Measurements from ENCODE around the gene NR4A2. TPM values are rescaled to one million over a fixed set of nuclear protein-coding genes. Genes with fewer than 3 reads are reported as not detected.
A peak's percentile ranks its signal among the peaks of the same experiment; 100 is the strongest.

Gene NR4A2
- total and polyA plus RNA-seq, 11 donors, result 0.63 to 14.2 (median 1.3) TPM

DNA sequence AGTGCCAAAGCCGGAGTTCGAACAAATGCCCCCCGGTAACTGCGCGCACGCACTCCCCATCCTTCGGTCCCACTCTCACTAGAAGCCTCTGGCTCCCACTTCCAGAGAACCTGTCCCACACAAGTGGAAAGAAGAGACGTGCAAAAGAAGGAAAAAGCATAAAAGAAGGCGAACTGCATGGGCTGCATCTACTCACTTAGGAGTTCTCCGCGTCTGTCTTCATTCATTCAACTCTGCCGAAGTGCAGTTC lies 312 bp downstream of the NR4A2 start:
- 0% methylated on average over 11 to 12 of the region's 12 CpGs for WGBS, 4 donors
- Histone ChIP-seq H3K4me3 (peak overlapping the region; percentile 44 to 87 (median 80)), H3K36me3 (peaks cover 0 to 5% (median 0%) of the 10 kb centered on the region in 9 donors), H3K27ac (peak overlapping the region; percentile 97 to 100 (median 99)), H3K4me1 (peaks cover 0 to 34% (median 7%) of the 10 kb centered on the region in 12 donors), H3K27me3 (peaks cover 0 to 34% (median 15%) of the 10 kb centered on the region in 9 donors), H3K9me3 (no peaks in the 10 kb centered on the region)
- TF ChIP-seq POLR2A (IDR thresholded peaks at IDR 0.05), result no peak
- TF ChIP-seq, protein P1, sequence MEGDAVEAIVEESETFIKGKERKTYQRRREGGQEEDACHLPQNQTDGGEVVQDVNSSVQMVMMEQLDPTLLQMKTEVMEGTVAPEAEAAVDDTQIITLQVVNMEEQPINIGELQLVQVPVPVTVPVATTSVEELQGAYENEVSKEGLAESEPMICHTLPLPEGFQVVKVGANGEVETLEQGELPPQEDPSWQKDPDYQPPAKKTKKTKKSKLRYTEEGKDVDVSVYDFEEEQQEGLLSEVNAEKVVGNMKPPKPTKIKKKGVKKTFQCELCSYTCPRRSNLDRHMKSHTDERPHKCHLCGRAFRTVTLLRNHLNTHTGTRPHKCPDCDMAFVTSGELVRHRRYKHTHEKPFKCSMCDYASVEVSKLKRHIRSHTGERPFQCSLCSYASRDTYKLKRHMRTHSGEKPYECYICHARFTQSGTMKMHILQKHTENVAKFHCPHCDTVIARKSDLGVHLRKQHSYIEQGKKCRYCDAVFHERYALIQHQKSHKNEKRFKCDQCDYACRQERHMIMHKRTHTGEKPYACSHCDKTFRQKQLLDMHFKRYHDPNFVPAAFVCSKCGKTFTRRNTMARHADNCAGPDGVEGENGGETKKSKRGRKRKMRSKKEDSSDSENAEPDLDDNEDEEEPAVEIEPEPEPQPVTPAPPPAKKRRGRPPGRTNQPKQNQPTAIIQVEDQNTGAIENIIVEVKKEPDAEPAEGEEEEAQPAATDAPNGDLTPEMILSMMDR (IDR thresholded peaks at IDR 0.05), result no peak
- intact Hi-C loops (cut with DNase I), result loop anchor here in 6 of 10 donors (2.0 to 10.0 kb wide), 7 partner anchors 70 to 563 kb away; partner anchors contain the start of gene GPD2 (in 2 of the 6)
- ATAC-seq (no peak), DNase-seq (no peak)

DNA sequence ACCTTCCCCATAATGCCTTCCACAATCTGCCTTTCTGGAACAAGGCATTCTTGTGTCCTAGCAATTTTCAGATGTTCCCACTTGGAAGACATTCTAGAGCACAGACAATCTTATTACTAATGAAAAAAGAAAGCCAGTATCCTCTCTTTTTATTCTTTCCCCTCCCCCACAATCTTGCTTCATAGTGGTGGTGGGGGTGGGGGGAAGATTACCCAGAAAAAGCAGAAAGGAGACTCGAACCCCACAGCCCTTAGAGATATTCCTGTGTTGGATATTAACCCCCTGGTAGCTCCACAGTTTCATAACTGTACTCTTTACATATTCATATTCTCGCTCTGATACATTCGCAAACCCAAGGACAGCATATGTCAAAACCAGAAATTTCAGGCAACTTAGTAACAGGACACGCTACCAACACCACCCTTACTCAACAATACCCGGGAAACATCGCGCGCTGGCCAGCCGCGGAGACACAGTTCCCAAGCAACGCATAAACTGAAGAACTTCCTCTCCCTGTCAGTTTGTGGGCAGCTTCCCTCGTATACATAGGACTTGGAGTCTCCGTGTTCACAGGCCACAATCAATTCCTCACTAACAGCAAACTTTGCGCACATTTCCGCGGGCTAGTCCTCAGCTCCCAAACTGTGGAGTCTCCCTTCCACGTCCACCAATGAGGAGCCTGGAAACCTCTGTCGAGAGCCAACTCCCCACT lies 793 bp downstream of the NR4A2 start:
- H3K9me3 ChIP-seq, result no peaks in the 10 kb centered on the region
- ATAC-seq (peak in 3 of 4 donors; percentile 10 to 17 (median 11)), DNase-seq (peak; percentile 67 to 80 (median 69))
- intact Hi-C loops (cut with DNase I), result loop anchor here in 6 of 10 donors (2.0 to 10.0 kb wide), 7 partner anchors 71 to 563 kb away; partner anchors contain the start of gene GPD2 (in 2 of the 6)
- WGBS, 4 donors, result 2 to 5% (median 3%) methylated on average over 18 of the region's 18 CpGs
- H3K36me3 ChIP-seq, result peaks cover 0 to 5% (median 0%) of the 10 kb centered on the region in 9 donors
- H3K27me3 ChIP-seq, result peaks cover 0 to 37% (median 17%) of the 10 kb centered on the region in 9 donors
- TF ChIP-seq, protein P1 (IDR thresholded peaks at IDR 0.05), result no peak
- no peak for TF ChIP-seq POLR2A (IDR thresholded peaks at IDR 0.05)
- peaks cover 0 to 34% (median 7%) of the 10 kb centered on the region in 12 donors for H3K4me1 ChIP-seq
- H3K4me3 ChIP-seq, result peak overlapping the region; percentile 44 to 87 (median 80)
- H3K27ac ChIP-seq, result peak overlapping the region; percentile 97 to 100 (median 99)

DNA sequence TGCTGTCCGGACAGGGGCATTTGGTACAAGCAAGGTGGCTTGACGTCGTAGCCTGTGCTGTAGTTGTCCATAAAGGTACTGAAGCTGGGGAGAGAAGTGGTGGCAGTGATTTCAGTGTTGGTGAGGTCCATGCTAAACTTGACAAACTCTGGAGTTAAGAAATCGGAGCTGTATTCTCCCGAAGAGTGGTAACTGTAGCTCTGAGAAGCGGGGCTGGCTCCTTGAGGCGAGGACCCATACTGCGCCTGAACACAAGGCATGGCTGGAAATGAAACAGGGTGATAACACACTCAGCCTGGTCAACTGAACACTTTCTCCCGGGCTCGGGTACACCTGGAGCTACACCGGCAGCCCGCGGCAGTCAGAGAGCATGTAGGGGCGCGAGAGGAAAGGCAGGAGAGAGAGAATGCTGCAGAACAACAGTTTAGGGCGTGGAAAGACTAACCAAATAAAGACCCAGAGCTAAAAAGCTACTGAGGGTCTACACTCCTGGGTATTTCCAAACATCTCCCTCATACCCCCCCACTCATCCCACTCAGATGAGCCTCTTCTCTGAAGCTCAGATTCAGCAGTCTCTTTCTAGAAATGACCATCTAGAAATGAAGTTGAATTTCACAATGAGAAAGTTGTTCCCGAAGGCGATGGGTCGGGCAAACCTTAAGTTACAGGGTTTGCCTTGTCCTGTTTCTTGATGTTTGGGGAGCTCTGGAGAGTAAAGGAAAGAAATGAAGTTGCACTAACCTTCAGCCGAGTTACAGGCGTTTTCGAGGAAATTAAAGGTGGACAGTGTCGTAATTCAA lies 2.4 kb downstream of the NR4A2 start:
- peaks cover 0 to 26% (median 5%) of the 10 kb centered on the region in 12 donors for H3K4me1 ChIP-seq
- intact Hi-C loops (cut with DNase I), result loop anchor here in 5 of 10 donors (5.0 to 10.0 kb wide), 6 partner anchors 72 to 565 kb away; partner anchors contain the start of gene GPD2 (in 1 of the 5)
- no peaks in the 10 kb centered on the region for H3K9me3 ChIP-seq
- H3K4me3 ChIP-seq, result peak overlapping the region in 2 of 12 donors; percentile 38 to 80
- peaks cover 0 to 10% (median 0%) of the 10 kb centered on the region in 9 donors for H3K36me3 ChIP-seq
- no peak overlapping the region for H3K27ac ChIP-seq
- TF ChIP-seq, protein P1 (IDR thresholded peaks at IDR 0.05), result no peak
- no peak for TF ChIP-seq POLR2A (IDR thresholded peaks at IDR 0.05)
- ATAC-seq, result no peak
- no peak for DNase-seq
- 32 to 65% (median 54%) methylated on average over 23 of the region's 23 CpGs for WGBS, 4 donors
- H3K27me3 ChIP-seq, result peaks cover 0 to 53% (median 26%) of the 10 kb centered on the region in 9 donors

All from heart left ventricle (tissue), 16 donors.